NCI-H774 (cell line): Measurements from ENCODE around the gene CAST.
"Not testable (repeated sequence)": the region's sequence is repeated elsewhere in the genome, so short reads cannot be mapped to it uniquely, and the experiment has no call there.

Source experiments
- DNase-seq: peaks from one replicate; lab custom pipeline; 2025; lab: John Stamatoyannopoulos, UW

The CAST gene

GRCh38 chr5:96781031-96781971, 119.1 kb downstream of the CAST start:
- DNase-seq: no peak

DNA sequence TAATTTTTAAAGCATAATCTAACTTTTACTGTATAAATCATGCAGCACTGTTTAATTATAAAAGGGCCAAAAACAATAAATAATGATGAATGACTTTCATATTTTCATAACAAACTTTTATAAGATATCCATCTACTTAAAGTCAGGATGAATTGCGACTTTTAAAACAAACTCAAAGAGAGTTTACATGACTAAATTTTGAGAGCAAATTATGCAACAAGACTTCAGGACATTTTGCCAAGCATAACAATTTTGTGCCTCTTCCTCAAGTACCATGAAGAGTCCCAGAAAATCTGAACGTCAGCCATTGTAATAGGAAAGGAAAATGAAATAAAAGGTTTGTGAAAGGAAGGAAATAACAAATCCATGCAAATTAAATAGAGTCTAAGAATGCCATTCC, 121.2 kb downstream of the CAST start:
- DNase-seq: no peak

DNA sequence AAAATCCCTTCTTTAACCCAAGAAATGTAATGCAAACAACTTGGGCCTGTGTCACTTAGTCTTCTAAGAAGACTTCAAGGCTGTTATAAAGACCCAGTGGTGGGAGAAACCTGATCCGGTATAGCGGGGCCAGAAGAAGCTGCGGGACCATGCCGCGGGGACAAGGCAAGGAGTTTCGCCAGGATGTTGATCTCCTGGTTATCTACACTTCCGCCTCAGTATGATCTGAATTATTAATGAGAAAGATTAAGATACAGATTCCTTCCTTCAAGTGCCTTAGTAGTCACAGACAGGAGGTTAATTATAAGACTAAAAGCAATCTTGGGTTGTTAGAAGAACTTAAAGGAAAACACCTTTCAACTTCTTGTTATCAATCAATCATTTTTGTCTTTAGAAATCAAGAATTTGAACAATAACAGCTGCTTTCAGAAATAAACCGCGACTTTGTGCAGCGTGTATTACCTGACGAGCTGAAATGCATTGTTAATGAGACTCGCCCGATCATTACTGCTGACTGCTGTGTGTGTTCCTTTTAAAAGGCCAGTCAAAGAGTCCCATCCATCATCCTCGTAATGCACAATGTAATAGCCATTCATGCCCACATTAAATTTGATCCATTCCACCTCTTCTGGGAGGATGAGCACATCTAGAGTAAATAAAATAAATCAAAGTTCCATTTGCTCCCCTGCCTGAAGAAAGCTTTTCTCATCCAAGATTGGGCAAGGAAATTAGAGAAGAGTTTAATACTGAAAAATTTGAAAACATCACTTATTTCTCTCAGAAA, 123.3 kb downstream of the CAST start:
- peak; percentile 35 for DNase-seq

GRCh38 chr5:96788112-96788749, 126.1 kb downstream of the CAST start:
- no peak for DNase-seq

GRCh38 chr5:96789794-96790330, 127.7 kb downstream of the CAST start:
- no peak for DNase-seq

- no peak for DNase-seq
Observed at GRCh38 chr5:96790961-96791504, 128.9 kb downstream of the CAST start.

GRCh38 chr5:96794757-96795156, 132.6 kb downstream of the CAST start:
- DNase-seq: no peak

DNA sequence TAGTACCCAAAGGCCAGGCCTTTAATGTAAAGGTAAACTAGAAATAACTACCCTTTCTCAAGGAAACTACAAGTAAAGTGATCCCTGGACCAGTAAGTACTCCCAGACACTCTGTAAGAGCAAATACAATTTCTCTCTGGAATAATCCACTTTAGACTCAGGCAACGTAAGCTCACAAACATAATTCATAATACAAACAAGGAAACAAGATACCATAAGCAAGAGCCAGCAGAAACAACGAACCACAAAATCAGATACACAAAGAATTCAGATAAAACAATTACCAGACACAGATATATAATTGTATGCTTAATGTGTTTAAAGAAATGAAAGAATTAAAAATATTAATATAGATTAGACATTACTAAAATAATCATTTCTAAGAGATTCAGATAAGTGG, 133.4 kb downstream of the CAST start:
- no peak for DNase-seq

- no peak for DNase-seq
Observed at GRCh38 chr5:96796434-96796833, 134.3 kb downstream of the CAST start.

- DNase-seq: not testable (repeated sequence)
Observed at GRCh38 chr5:96801718-96802117, 139.5 kb downstream of the CAST start.

DNA sequence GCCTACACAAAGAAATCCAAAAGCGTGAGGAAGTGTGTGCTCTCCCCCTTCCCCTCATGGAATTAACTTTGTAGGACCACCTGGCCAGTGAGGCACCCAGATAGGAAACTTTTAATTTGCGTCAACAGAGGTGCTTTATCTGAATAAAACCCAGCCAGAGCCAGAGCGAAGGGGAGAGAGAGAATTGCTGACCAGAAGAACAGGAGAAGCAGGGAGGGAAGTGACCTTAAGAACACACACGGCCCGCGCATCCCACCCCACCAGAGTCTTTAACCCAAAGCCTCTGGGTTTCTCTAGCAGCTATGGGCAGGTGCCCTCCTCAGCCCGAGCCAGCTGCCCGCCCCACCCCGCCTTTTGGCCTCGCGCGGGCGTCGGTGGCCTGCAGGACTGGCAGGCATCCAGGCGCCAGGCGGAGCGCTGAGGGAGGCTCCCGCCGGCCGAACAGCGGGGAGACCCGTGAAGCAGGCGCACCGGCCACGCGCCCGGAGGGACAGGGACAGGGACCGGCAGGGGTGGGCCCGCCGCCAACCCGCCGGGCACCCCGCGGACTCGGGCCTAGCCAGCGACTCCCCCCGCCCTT, 145.0 kb downstream of the CAST start:
- peak; percentile 78 for DNase-seq

- DNase-seq: no peak
Observed at GRCh38 chr5:96808541-96808828, 146.3 kb downstream of the CAST start.

DNA sequence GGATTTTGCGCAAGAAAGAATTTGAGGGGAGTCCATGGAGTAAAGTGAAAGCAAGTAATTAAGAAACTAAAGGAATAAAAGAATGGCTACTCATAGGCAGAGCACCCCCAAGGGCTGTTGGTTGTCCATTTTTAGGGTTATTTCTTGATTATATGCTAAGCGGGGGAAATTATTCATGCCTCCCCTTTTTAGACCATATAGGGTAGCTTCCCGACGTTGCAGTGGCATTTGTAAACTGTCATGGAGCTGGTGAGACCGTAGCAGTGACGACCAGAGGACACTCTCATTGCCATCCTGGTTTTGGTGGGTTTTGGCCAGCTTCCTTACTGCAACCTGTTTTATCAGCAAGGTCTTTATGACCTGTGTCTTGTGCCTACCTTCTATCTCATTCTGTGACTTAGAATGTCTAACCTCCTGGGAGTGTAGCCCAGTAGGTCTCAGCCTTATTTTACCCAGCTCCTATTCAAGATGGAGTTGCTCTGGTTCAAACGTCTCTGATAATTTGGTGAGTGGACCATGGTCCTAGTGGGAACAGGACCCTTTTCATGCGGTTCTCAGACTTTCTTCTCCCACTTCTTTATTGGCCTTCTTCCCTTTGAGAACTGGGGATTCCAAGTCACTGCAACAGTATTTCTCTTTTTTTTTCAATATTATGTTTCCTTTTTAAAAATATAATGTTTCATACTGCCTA, 146.8 kb downstream of the CAST start:
- no peak for DNase-seq

DNA sequence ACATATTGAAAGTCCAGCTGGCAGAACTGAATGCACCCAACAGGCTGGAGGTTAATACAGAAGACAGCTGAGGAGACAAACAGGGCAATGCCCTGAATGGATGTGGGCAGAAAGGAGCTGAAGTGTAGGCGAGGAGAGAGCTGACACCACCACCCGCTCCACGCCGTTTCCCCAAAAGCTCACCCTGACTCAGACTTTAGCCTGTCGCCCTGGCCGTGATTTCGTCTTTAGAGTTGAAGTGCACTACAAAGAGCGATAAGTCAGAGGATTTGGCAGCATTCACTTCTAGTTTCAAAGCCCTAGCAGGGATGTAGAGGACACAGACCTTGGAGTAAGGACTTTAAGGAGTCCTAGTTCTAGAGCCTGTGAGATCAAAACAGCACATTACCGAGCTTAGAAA, 147.7 kb downstream of the CAST start:
- DNase-seq: no peak

DNA sequence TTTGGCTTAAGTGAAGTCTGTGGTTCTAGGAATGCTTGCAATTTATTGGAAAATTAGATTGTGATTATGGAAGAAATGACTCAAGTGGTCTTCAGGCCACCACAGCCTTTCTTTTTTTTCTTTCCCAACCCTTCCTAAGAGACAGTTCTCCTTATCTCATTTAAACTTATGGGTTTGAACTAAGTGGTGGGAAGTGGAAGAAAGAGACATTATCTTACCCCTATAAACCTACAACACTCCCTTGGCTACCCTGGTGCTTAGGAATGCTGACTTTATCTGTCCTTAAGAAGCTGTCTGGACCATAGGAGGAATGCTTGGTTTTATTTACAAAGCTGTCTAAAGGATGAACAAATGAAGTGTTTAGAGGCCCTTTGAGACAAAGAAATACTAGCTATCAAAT, 150.7 kb downstream of the CAST start:
- DNase-seq: no peak

DNA sequence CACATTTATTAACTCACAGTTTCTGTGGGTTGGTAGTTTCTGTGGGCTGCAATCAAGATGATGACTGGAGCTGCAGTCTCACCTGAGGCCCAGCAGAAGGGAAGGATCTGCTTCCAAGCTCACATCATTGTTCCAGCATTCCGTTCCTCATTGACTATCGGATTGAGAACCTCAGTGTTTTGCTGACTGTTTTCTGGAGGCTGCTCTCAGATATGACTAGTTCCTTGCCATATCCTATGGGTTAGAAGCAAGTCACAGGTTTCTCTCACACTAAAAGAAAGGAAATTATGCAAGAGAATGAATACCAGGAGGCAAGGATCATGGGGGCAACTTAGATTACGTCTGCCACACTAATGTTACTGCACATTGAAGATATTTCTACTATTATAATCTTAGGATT, 151.9 kb downstream of the CAST start:
- no peak for DNase-seq

GRCh38 chr5:96816411-96816939, 154.3 kb downstream of the CAST start:
- no peak for DNase-seq

DNA sequence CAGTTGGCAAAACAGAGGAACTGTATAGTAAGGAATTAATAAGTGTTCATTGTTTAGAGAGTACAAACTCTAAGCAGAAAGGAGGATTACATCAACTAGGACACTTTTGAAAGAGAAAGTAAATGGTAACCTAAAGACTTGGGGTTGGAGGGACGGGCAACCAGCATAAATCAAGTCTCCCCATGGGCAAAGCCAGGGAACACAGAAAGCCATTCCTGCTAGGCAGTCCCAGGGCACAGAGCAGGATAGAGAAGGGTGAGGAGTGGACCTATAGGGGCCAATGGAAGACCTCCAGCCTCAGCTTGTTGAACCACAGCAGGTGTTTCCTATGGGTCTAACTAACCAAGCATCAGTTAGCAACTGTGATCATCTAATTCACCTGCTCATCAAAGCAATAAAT, 154.8 kb downstream of the CAST start:
- DNase-seq: no peak

DNA sequence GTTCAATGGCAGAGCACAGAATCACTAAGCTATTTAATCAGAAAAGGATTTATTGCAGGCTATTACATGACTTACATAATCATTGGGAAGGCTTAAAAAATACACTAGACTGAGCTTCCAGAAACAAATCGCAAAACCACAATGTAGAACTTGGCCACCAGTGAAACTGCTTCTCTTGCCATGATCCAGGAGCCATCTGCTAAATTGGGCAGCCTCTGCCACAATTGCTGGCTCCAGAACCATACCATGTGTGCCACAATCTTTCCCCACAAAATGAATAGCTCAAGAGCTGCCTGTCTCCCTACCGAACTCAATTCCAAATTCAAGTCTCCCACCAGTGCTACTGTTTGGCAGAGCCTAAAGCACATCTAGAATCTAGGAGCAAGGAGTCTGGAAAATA, 155.3 kb downstream of the CAST start:
- DNase-seq: no peak

GRCh38 chr5:96818125-96818788, 156.1 kb downstream of the CAST start:
- no peak for DNase-seq

GRCh38 chr5:96819806-96820205, 157.6 kb downstream of the CAST start:
- no peak for DNase-seq
